ENCODE results near the gene ING4.

- TF ChIP-seq CTCF (IDR thresholded peaks at IDR 0.05) (no peak), POLR2A (IDR thresholded peaks at IDR 0.05) (no peak), POLR2AphosphoS5 (IDR thresholded peaks at IDR 0.05) (no peak), EP300 (IDR thresholded peaks at IDR 0.05) (no peak)
Observed at GRCh38 chr12:6638305-6638704, 24.6 kb downstream of the ING4 start.
